HG03097 (cell line): Measurements from ENCODE around the gene PTEN.
"Not testable (repeated sequence)": the region's sequence is repeated elsewhere in the genome, so short reads cannot be mapped to it uniquely, and the experiment has no call there.

Experiments
- ATAC-seq: cut with Tn5 transposase; IDR thresholded peaks from one replicate; pipeline ENCODE4 v1.9.1; 2021; ENCODE audit not compliant: unreplicated experiment, low FRiP score

PTEN gene

GRCh38 chr10:87863053-87863943, at the start of gene PTEN, which contains the start of gene KLLN:
Gene PTEN, plus strand, starts transcription at chr10:87863625. Its CDS starts 845 bp downstream, at chr10:87864470.
Gene KLLN, minus strand, starts transcription at chr10:87863533. Its CDS starts 1,046 bp downstream, at chr10:87862487.
- peak; percentile 32 for ATAC-seq

- ATAC-seq = no peak
Observed at GRCh38 chr10:87816163-87816897, 47.1 kb upstream of the PTEN start.

- ATAC-seq = no peak
Observed at GRCh38 chr10:87816898-87817608, 46.4 kb upstream of the PTEN start.

GRCh38 chr10:87817609-87818504, 45.6 kb upstream of the PTEN start, which contains the start of gene ATAD1:
Gene ATAD1, minus strand, starts transcription at chr10:87818226. Its CDS starts 3,627 bp downstream, at chr10:87814599.
- peak; percentile 72 for ATAC-seq

- ATAC-seq = peak; percentile 46
Observed at GRCh38 chr10:87818505-87819288, 44.7 kb upstream of the PTEN start.

GRCh38 chr10:87819289-87819585, 44.2 kb upstream of the PTEN start:
- no peak for ATAC-seq

GRCh38 chr10:87826653-87827052, 36.8 kb upstream of the PTEN start:
- ATAC-seq = no peak

GRCh38 chr10:87827681-87828080, 35.7 kb upstream of the PTEN start:
- no peak for ATAC-seq

GRCh38 chr10:87829051-87829450, 34.4 kb upstream of the PTEN start:
- not testable (repeated sequence) for ATAC-seq

- ATAC-seq = no peak
Observed at GRCh38 chr10:87829986-87830729, 33.3 kb upstream of the PTEN start.

- no peak for ATAC-seq
Observed at GRCh38 chr10:87836098-87836497, 27.3 kb upstream of the PTEN start.

- no peak for ATAC-seq
Observed at GRCh38 chr10:87837445-87837844, 26.0 kb upstream of the PTEN start.

- ATAC-seq = no peak
Observed at GRCh38 chr10:87838650-87839049, 24.8 kb upstream of the PTEN start.

- ATAC-seq = no peak
Observed at GRCh38 chr10:87841186-87841585, 22.2 kb upstream of the PTEN start.

GRCh38 chr10:87842220-87842641, 21.2 kb upstream of the PTEN start:
- no peak for ATAC-seq

- ATAC-seq = no peak
Observed at GRCh38 chr10:87842776-87843497, 20.5 kb upstream of the PTEN start.

GRCh38 chr10:87843714-87844113, 19.7 kb upstream of the PTEN start:
- ATAC-seq = no peak
